A549 (cell line): ENCODE results near the gene GABPB1. TPM values are rescaled to one million over a fixed set of nuclear protein-coding genes. Genes with fewer than 3 reads are reported as not detected.
A peak's percentile ranks its signal among the peaks of the same experiment; 100 is the strongest.

Experiments used
- ATAC-seq, 2 experiments: fragments of 200-7000 bp in 1 of 2; fragments of >200 bp in 1 of 2; cut with Nextera tagmentation in 1 of 2; cut with Tn5 transposase in 1 of 2; 3 replicates each; pipeline versions ENCODE4 v1.8.0 to v1.9.1; 2018 to 2020; ENCODE audit warnings: mild to moderate bottlenecking in 1 of 2, moderate library complexity in 1 of 2
- CTCF ChIA-PET: fragments of 300-600 bp; sonication (Branson Sonifier 250); formaldehyde crosslinking; extraction: SDS; loops from one replicate; lab custom pipeline; 2021; ENCODE audit warnings: antibody characterized with exemption, inconsistent platforms; lab: Yijun Ruan, JAX
- POLR2A ChIA-PET: fragments of 350-600 bp; formaldehyde crosslinking; extraction: SDS; loops from one replicate; lab custom pipeline; 2021; ENCODE audit warnings: antibody characterized with exemption, inconsistent platforms; lab: Yijun Ruan, JAX
- DNase-seq, 2 experiments: peaks; one replicate each; pipeline versions ENCODE4 v3.0.0 to v3.0.0-alpha.2; 2011 to 2016; ENCODE audit warnings: low read depth in 1 of 2, low spot score in 1 of 2
- FAIRE-seq: peaks from 2 replicates; lab custom pipeline; 2011; peaks lifted over from hg19 to GRCh38; lab: Jason Lieb, UNC
- H3K27ac ChIP-seq, 2 experiments: fragments of >200 bp; sonication (Bioruptor Twin); formaldehyde crosslinking; 3 replicates each; pipeline ENCODE4 v1.5.1; 2016 to 2017
- H3K4me1 ChIP-seq: fragments of >200 bp; sonication (Bioruptor Twin); formaldehyde crosslinking; 3 replicates; pipeline ENCODE4 v1.6.1; 2016
- H3K4me2 ChIP-seq: fragments of >200 bp; sonication (Bioruptor Twin); formaldehyde crosslinking; 3 replicates; pipeline ENCODE4 v1.6.1; 2016
- H3K4me3 ChIP-seq: fragments of >200 bp; sonication (Bioruptor Twin); formaldehyde crosslinking; 3 replicates; pipeline ENCODE4 v1.5.1; 2016
- H3K9me3 ChIP-seq: fragments of >200 bp; sonication (Bioruptor Twin); formaldehyde crosslinking; 3 replicates; pipeline ENCODE4 v1.6.1; 2016
- BHLHE40 ChIP-seq: IDR thresholded peaks from 2 replicates; pipeline ENCODE4 v1.6.1; 2012; ENCODE audit warnings: low read depth, low read length, inconsistent platforms
- CBX2 ChIP-seq: fragments of 200-600 bp; sonication (generic); IDR thresholded peaks from 2 replicates; pipeline ENCODE4 v1.6.1; 2016; ENCODE audit warnings: low read depth, mild to moderate bottlenecking, borderline replicate concordance
- CBX8 ChIP-seq: fragments of 200-600 bp; sonication (generic); IDR thresholded peaks from 2 replicates; pipeline ENCODE4 v1.6.1; 2016
- CHD2 ChIP-seq: fragments of 150-350 bp; IDR thresholded peaks from 2 replicates; pipeline ENCODE4 v1.6.1; 2014; ENCODE audit warnings: low read length; ENCODE audit not compliant: partially characterized antibody
- FOSL2 ChIP-seq, 2 experiments: fragments of 450-650 bp in 1 of 2; fragments of >200 bp in 1 of 2; sonication (Bioruptor Twin) in 1 of 2; formaldehyde crosslinking; IDR thresholded peaks; 2 replicates each; pipeline versions ENCODE4 v1.5.0 to v1.6.1; 2016 to 2020; ENCODE audit warnings: mild to moderate bottlenecking in 1 of 2, moderate library complexity in 1 of 2
- GATA3 ChIP-seq: IDR thresholded peaks from 2 replicates; pipeline ENCODE4 v1.6.1; 2012; ENCODE audit warnings: borderline replicate concordance
- HEYL ChIP-seq: fragments of 250-450 bp; sonication (Bioruptor Pico); IDR thresholded peaks from 2 replicates; pipeline ENCODE4 v1.8.0; 2021; ENCODE audit warnings: mild to moderate bottlenecking, moderate library complexity
- HOXB5 ChIP-seq: fragments of 250-450 bp; sonication (Bioruptor Pico); IDR thresholded peaks from 2 replicates; pipeline ENCODE4 v1.5.0; 2020; ENCODE audit warnings: mild to moderate bottlenecking, moderate library complexity
- KDM5A ChIP-seq: fragments of 200-600 bp; sonication (generic); IDR thresholded peaks from 2 replicates; pipeline ENCODE4 v1.6.1; 2016; ENCODE audit warnings: antibody characterized with exemption, mild to moderate bottlenecking
- NFE2L2 ChIP-seq: fragments of 150-350 bp; conservative IDR thresholded peaks from 2 replicates; pipeline ENCODE4 v1.6.1; 2014; ENCODE audit warnings: low read length
- NPAS2 ChIP-seq: fragments of 250-450 bp; sonication (Bioruptor Pico); IDR thresholded peaks from 2 replicates; pipeline ENCODE4 v1.8.0; 2022; ENCODE audit warnings: mild to moderate bottlenecking, moderate library complexity, borderline replicate concordance
- NR3C1 ChIP-seq: fragments of >200 bp; sonication (Bioruptor Twin); formaldehyde crosslinking; IDR thresholded peaks from 3 replicates; pipeline ENCODE4 v1.6.1; 2017
- POLR2A ChIP-seq: IDR thresholded peaks from 2 replicates; pipeline ENCODE4 v1.6.1; 2012; ENCODE audit warnings: mild to moderate bottlenecking, low read length
- POLR2AphosphoS2 ChIP-seq: conservative IDR thresholded peaks from 2 replicates; pipeline ENCODE4 v1.6.1; 2012; ENCODE audit warnings: low read length, improper control_type of control experiment, inconsistent platforms
- RAD21 ChIP-seq, 2 experiments: fragments of >200 bp in 1 of 2; sonication (Bioruptor Twin) in 1 of 2; formaldehyde crosslinking in 1 of 2; IDR thresholded peaks in 1 of 2; conservative IDR thresholded peaks in 1 of 2; 2 replicates in 1 of 2; 3 replicates in 1 of 2; pipeline ENCODE4 v1.6.1; 2012 to 2018; ENCODE audit warnings: inconsistent platforms in 1 of 2
- RARB ChIP-seq: fragments of 250-450 bp; sonication (Bioruptor Pico); IDR thresholded peaks from 2 replicates; pipeline ENCODE4 v1.8.0; 2021; ENCODE audit warnings: mild to moderate bottlenecking, moderate library complexity
- RFX5 ChIP-seq: fragments of 450-650 bp; IDR thresholded peaks from 2 replicates; pipeline ENCODE4 v1.7.1; 2014; ENCODE audit warnings: antibody characterized with exemption, mild to moderate bottlenecking, moderate library complexity
- RNF2 ChIP-seq: fragments of 200-600 bp; sonication (generic); IDR thresholded peaks from 2 replicates; pipeline ENCODE4 v1.6.1; 2016; ENCODE audit warnings: low read depth, mild to moderate bottlenecking, antibody characterized with exemption, moderate library complexity, borderline replicate concordance
- SMC3 ChIP-seq: fragments of >200 bp; sonication (Bioruptor Twin); formaldehyde crosslinking; IDR thresholded peaks from 3 replicates; pipeline ENCODE4 v1.6.1; 2018; ENCODE audit warnings: inconsistent platforms
- USF2 ChIP-seq: fragments of 450-650 bp; IDR thresholded peaks from 2 replicates; pipeline ENCODE4 v1.6.1; 2014; ENCODE audit warnings: antibody characterized with exemption
- ZC3H11A ChIP-seq: fragments of 450-650 bp; IDR thresholded peaks from 2 replicates; pipeline ENCODE4 v1.6.1; 2014; ENCODE audit warnings: antibody characterized with exemption, mild to moderate bottlenecking
- WGBS: methylation state at CpG from one replicate; pipeline ENCODE4 v1.1.6; 2017; ENCODE audit errors: missing lambda C conversion rate; 5-methylcytosine and 5-hydroxymethylcytosine counted together
- polyA plus RNA-seq, 4 experiments: library from polyadenylated mRNA; depleted of rRNA in 3 of 4; stranded (reverse); fragments of >200 nt; fragmentation: RNase III in 1 of 4; extraction: RNeasy Plus Mini Kit Qiagen cat#74134 plus additional on column Dnase treatment in 1 of 4; gene quantifications; 2 replicates in 3 of 4; 3 replicates in 1 of 4; pipeline ENCODE4 v1.2.3, GENCODE V29; 2011 to 2017
- TF ChIP-seq, protein P1 (sequence below): IDR thresholded peaks from 2 replicates; pipeline ENCODE4 v1.6.1; 2012; ENCODE audit warnings: low read depth, borderline replicate concordance
- TF ChIP-seq, protein P2 (sequence below): fragments of 250-450 bp; sonication (Bioruptor Pico); IDR thresholded peaks from 2 replicates; pipeline ENCODE4 v1.5.0; 2021; ENCODE audit warnings: mild to moderate bottlenecking, moderate library complexity, borderline replicate concordance
- TF ChIP-seq, protein P3 (sequence below): fragments of 200-600 bp; sonication (generic); IDR thresholded peaks from 2 replicates; pipeline ENCODE4 v1.6.1; 2016; ENCODE audit warnings: antibody characterized with exemption, mild to moderate bottlenecking, moderate library complexity
- TF ChIP-seq, protein P4 (sequence below): fragments of 150-350 bp; IDR thresholded peaks from 2 replicates; pipeline ENCODE4 v1.6.1; 2014; ENCODE audit warnings: low read depth, mild to moderate bottlenecking, low read length
- TF ChIP-seq, protein P5 (sequence below): fragments of >200 bp; sonication (Bioruptor Twin); formaldehyde crosslinking; IDR thresholded peaks from 3 replicates; pipeline ENCODE4 v1.6.1; 2016

The GABPB1 gene
- polyA plus RNA-seq, 2 of the 4 experiments (the other 2 are of a cell fraction): 23.0 to 53.9 TPM

- ATAC-seq: no peak
- no peaks in the 10 kb centered on the region for H3K4me1 ChIP-seq
- no peak for FAIRE-seq
- WGBS: 48% methylated on average over 2 of the region's 2 CpGs
- no peaks in the 10 kb centered on the region for H3K9me3 ChIP-seq
- ChIA-PET CTCF (interaction anchor here (1.4 kb wide), 1 partner anchor 8 kb away, joined by 5 read pairs; no protein-coding TSS in a partner anchor), POLR2A (no interaction called here)
- DNase-seq: no peak
- TF ChIP-seq NFE2L2: no peak
- no peak for TF ChIP-seq POLR2AphosphoS2
- TF ChIP-seq HOXB5: no peak
- no peak for TF ChIP-seq ZC3H11A
- TF ChIP-seq, protein P1, sequence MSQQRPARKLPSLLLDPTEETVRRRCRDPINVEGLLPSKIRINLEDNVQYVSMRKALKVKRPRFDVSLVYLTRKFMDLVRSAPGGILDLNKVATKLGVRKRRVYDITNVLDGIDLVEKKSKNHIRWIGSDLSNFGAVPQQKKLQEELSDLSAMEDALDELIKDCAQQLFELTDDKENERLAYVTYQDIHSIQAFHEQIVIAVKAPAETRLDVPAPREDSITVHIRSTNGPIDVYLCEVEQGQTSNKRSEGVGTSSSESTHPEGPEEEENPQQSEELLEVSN: no peak
- TF ChIP-seq KDM5A: no peak
- TF ChIP-seq RNF2: no peak
- TF ChIP-seq POLR2A: no peak
- no peak for TF ChIP-seq CBX2
- TF ChIP-seq NPAS2 (CRISPR knock-in tag): no peak
- no peak for TF ChIP-seq BHLHE40
- no peak for TF ChIP-seq CHD2
- no peak overlapping the region for H3K4me3 ChIP-seq
- no peak overlapping the region for H3K4me2 ChIP-seq
- H3K27ac ChIP-seq: no peak overlapping the region
Observed at GRCh38 chr15:50267577-50267976, 87.4 kb downstream of the GABPB1 start.

DNA sequence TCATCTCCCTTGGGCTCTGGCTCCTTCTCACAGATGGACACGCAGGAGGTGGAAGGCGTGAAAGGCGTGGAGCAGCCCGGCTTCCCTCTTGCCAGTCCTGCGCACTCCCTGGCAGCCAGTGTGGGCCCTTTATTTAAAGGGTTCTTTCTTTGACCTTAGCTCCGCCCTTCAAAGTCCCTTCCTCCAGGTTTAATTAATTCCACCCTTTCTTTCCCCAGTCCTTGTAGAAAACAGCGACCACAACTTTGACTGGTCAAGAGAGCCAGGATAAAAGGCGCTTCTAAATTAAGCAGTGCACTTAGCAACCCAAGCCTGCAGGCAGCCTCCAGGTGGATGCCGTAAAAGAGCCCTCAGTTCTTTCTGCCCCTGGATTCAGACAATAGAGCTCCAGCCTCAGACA is 89.4 kb downstream of the GABPB1 start, which contains the start of gene HDC:
HDC (minus strand) TSS at position 107 of the 400 bp plus-strand sequence; CDS start at position 4, 103 bp downstream.
- DNase-seq: no peak
- H3K27ac ChIP-seq: no peak within 1 kb of the TSS
- no peaks in the 10 kb centered on the region for H3K9me3 ChIP-seq
- no peak within 1 kb of the TSS for H3K4me3 ChIP-seq
- 0 out of 3 replicates have a peak, but pooled peaks cover 6% of the 10 kb centered on the region for H3K4me1 ChIP-seq
- no peak within 1 kb of the TSS for H3K4me2 ChIP-seq
- CTCF ChIA-PET: no interaction called here
- no peak for TF ChIP-seq CBX8
- no peak for TF ChIP-seq ZC3H11A
- no peak for TF ChIP-seq RFX5
- TF ChIP-seq HEYL (CRISPR knock-in tag): no peak
- no peak for TF ChIP-seq CBX2
- no peak for TF ChIP-seq GATA3
- no peak for TF ChIP-seq RAD21 (conservative IDR thresholded peaks at IDR 0.05 in 1 of 2, IDR thresholded peaks at IDR 0.05 in 1 of 2)
- no peak for TF ChIP-seq FOSL2 (IDR thresholded peaks at IDR 0.05)
- TF ChIP-seq FOSL2 (CRISPR knock-in tag; IDR thresholded peaks at IDR 0.05): no peak
- TF ChIP-seq SMC3: no peak
- TF ChIP-seq NPAS2 (CRISPR knock-in tag): no peak
- TF ChIP-seq, protein P2, sequence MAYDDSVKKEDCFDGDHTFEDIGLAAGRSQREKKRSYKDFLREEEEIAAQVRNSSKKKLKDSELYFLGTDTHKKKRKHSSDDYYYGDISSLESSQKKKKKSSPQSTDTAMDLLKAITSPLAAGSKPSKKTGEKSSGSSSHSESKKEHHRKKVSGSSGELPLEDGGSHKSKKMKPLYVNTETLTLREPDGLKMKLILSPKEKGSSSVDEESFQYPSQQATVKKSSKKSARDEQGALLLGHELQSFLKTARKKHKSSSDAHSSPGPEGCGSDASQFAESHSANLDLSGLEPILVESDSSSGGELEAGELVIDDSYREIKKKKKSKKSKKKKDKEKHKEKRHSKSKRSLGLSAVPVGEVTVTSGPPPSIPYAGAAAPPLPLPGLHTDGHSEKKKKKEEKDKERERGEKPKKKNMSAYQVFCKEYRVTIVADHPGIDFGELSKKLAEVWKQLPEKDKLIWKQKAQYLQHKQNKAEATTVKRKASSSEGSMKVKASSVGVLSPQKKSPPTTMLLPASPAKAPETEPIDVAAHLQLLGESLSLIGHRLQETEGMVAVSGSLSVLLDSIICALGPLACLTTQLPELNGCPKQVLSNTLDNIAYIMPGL (CRISPR knock-in tag): no peak
- TF ChIP-seq, protein P3, sequence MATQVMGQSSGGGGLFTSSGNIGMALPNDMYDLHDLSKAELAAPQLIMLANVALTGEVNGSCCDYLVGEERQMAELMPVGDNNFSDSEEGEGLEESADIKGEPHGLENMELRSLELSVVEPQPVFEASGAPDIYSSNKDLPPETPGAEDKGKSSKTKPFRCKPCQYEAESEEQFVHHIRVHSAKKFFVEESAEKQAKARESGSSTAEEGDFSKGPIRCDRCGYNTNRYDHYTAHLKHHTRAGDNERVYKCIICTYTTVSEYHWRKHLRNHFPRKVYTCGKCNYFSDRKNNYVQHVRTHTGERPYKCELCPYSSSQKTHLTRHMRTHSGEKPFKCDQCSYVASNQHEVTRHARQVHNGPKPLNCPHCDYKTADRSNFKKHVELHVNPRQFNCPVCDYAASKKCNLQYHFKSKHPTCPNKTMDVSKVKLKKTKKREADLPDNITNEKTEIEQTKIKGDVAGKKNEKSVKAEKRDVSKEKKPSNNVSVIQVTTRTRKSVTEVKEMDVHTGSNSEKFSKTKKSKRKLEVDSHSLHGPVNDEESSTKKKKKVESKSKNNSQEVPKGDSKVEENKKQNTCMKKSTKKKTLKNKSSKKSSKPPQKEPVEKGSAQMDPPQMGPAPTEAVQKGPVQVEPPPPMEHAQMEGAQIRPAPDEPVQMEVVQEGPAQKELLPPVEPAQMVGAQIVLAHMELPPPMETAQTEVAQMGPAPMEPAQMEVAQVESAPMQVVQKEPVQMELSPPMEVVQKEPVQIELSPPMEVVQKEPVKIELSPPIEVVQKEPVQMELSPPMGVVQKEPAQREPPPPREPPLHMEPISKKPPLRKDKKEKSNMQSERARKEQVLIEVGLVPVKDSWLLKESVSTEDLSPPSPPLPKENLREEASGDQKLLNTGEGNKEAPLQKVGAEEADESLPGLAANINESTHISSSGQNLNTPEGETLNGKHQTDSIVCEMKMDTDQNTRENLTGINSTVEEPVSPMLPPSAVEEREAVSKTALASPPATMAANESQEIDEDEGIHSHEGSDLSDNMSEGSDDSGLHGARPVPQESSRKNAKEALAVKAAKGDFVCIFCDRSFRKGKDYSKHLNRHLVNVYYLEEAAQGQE: no peak
- no peak for TF ChIP-seq NR3C1
- no peak for TF ChIP-seq USF2
- no peak for TF ChIP-seq RARB (CRISPR knock-in tag)
- no peak for TF ChIP-seq POLR2A
- TF ChIP-seq, protein P4, sequence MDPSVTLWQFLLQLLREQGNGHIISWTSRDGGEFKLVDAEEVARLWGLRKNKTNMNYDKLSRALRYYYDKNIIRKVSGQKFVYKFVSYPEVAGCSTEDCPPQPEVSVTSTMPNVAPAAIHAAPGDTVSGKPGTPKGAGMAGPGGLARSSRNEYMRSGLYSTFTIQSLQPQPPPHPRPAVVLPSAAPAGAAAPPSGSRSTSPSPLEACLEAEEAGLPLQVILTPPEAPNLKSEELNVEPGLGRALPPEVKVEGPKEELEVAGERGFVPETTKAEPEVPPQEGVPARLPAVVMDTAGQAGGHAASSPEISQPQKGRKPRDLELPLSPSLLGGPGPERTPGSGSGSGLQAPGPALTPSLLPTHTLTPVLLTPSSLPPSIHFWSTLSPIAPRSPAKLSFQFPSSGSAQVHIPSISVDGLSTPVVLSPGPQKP: no peak
- TF ChIP-seq, protein P5, sequence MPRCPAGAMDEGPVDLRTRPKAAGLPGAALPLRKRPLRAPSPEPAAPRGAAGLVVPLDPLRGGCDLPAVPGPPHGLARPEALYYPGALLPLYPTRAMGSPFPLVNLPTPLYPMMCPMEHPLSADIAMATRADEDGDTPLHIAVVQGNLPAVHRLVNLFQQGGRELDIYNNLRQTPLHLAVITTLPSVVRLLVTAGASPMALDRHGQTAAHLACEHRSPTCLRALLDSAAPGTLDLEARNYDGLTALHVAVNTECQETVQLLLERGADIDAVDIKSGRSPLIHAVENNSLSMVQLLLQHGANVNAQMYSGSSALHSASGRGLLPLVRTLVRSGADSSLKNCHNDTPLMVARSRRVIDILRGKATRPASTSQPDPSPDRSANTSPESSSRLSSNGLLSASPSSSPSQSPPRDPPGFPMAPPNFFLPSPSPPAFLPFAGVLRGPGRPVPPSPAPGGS: no peak
- TF ChIP-seq HOXB5: no peak
- TF ChIP-seq, all 56 proteins: peak for 0
- FAIRE-seq (no peak), ATAC-seq (peak in 1 of 2 experiments; percentile 24; a peak in 1 of 6 replicates)
- WGBS: 77% methylated on average over 9 of the region's 9 CpGs
- POLR2A ChIA-PET: no interaction called here
